Measurements from ENCODE around the gene CTSA. TPM values are rescaled to one million over a fixed set of nuclear protein-coding genes. Genes with fewer than 3 reads are reported as not detected.

Gene CTSA
- total and polyA plus RNA-seq, 9 of the 15 experiments (the other 6 are each of a cell fraction or from before 2014, with no cell fraction given) = 8.8 to 61.7 (median 28.3) TPM

- TF ChIP-seq ZNF512 (tag; IDR thresholded peaks at IDR 0.05) (no peak), MCM2 (IDR thresholded peaks at IDR 0.05; ENCODE audit: low read depth) (no peak), ZZZ3 (IDR thresholded peaks at IDR 0.05) (no peak), POLR2AphosphoS2 (IDR thresholded peaks at IDR 0.05; ENCODE audit: low read length) (no peak), NFRKB (IDR thresholded peaks at IDR 0.05; ENCODE audit: low read depth) (peak; percentile 96), TEAD1 (CRISPR knock-in tag; IDR thresholded peaks at IDR 0.05) (peak; percentile 29 to 40; a peak in 2 of 4 replicates), ZNF57 (CRISPR knock-in tag; IDR thresholded peaks at IDR 0.05) (no peak), CC2D1A (IDR thresholded peaks at IDR 0.05) (no peak; the same call in 1 of the 2 replicates), CLOCK (CRISPR knock-in tag; IDR thresholded peaks at IDR 0.05; ENCODE audit: borderline replicate concordance) (no peak), PTRF (tag; IDR thresholded peaks at IDR 0.05) (no peak), ZNF384 (IDR thresholded peaks at IDR 0.05; ENCODE audit: low read depth, low read length) (no peak), CBX3 (IDR thresholded peaks at IDR 0.05; ENCODE audit: borderline replicate concordance in 1 of 2, low read length in 2 of 2) (no peak; a peak in 1 of 3 replicates), HNRNPK (IDR thresholded peaks at IDR 0.05; ENCODE audit: low read depth, low read length, poor library complexity, severe bottlenecking) (peak; percentile 60), KLF16 (IDR thresholded peaks at IDR 0.05) (no peak), HMG20A (CRISPR knock-in tag; conservative IDR thresholded peaks at IDR 0.05) (no peak), RREB1 (CRISPR knock-in tag; IDR thresholded peaks at IDR 0.05) (peak; percentile 82; the same call in 1 of the 2 replicates), PYGO2 (tag; IDR thresholded peaks at IDR 0.05) (no peak), SMAD3 (CRISPR knock-in tag; conservative IDR thresholded peaks at IDR 0.05) (no peak)
Measured at GRCh38 chr20:45934586-45935415, 43.7 kb downstream of the CTSA start, which contains the start of gene PCIF1 (continued).

Data from K562 (cell line).